GM12878 (cell line): ENCODE measurements around the gene RNF113B. TPM values are rescaled to one million over a fixed set of nuclear protein-coding genes. Genes with fewer than 3 reads are reported as not detected.

Experiments
- CBX3 ChIP-seq: fragments of 200-600 bp; sonication (generic); IDR thresholded peaks from 2 replicates; pipeline ENCODE4 v1.6.1; 2016; ENCODE audit warnings: low read depth, borderline replicate concordance
- CUX1 ChIP-seq: IDR thresholded peaks from 2 replicates; pipeline ENCODE4 v1.6.1; 2012; ENCODE audit warnings: improper control_type of control experiment, low read depth, low read length; ENCODE audit not compliant: insufficient replicate concordance
- PAX5 ChIP-seq: IDR thresholded peaks from 2 replicates; pipeline ENCODE4 v1.6.1; 2011; ENCODE audit warnings: low read depth, low read length, borderline replicate concordance
- POLR2AphosphoS5 ChIP-seq: IDR thresholded peaks from 2 replicates; pipeline ENCODE4 v1.6.1; 2011; ENCODE audit warnings: mild to moderate bottlenecking, low read length, inconsistent platforms
- RELA ChIP-seq: fragments of 450-650 bp; IDR thresholded peaks from 2 replicates; pipeline ENCODE4 v1.8.0; 2014; ENCODE audit warnings: borderline replicate concordance; ENCODE audit not compliant: partially characterized antibody
- TARDBP ChIP-seq: IDR thresholded peaks from 2 replicates; pipeline ENCODE4 v1.6.1; 2016; ENCODE audit warnings: borderline replicate concordance
- USF2 ChIP-seq: IDR thresholded peaks from 2 replicates; pipeline ENCODE4 v1.6.1; 2011; ENCODE audit warnings: low read depth, low read length, improper control_type of control experiment, borderline replicate concordance
- ZBTB4 ChIP-seq: fragments of 450-650 bp; formaldehyde crosslinking; IDR thresholded peaks from 2 replicates; pipeline ENCODE4 v1.4.0; 2022; ENCODE audit warnings: mild to moderate bottlenecking, moderate library complexity
- ZNF592 ChIP-seq: fragments of 450-650 bp; IDR thresholded peaks from 2 replicates; pipeline ENCODE4 v1.6.1; 2017; ENCODE audit warnings: mild to moderate bottlenecking, moderate library complexity
- polyA plus RNA-seq, 11 experiments: library from polyadenylated mRNA; depleted of rRNA in 4 of 11; unstranded in 6 of 11; stranded (reverse) in 5 of 11; fragments of >200 nt; fragmentation: Nextera tagmentation in 4 of 11; fragmentation: Illumina TruSeq in 1 of 11; extraction: Ambion mirVana in 4 of 11; extraction: Trizol in 1 of 11; gene quantifications; 1 replicate in 1 of 11; 2 replicates in 10 of 11; pipeline versions ENCODE4 v1.2.1 to v1.2.3, GENCODE V29; 2011 to 2016; ENCODE audit warnings: inconsistent platforms in 2 of 11, missing spikeins in 2 of 11, low read depth in 1 of 11
- total RNA-seq, 4 experiments: library from RNA; depleted of rRNA in 3 of 4; stranded (reverse); fragments of >200 nt in 3 of 4; fragmentation: Illumina TruSeq in 1 of 4; extraction: Trizol in 1 of 4; gene quantifications; 2 replicates each; pipeline versions ENCODE4 v1.2.1 to v1.2.3, GENCODE V29; 2013 to 2021

RNF113B gene
- total and polyA plus RNA-seq, 10 of the 15 experiments (the other 5 are each of a cell fraction or from before 2014, with no cell fraction given): not detected

GRCh38 chr13:98217597-98217996, 40.5 kb upstream of the RNF113B start (continued):
- TF ChIP-seq CUX1 (no peak), CBX3 (no peak), POLR2AphosphoS5 (no peak), ZNF592 (no peak), ZBTB4 (CRISPR knock-in tag) (no peak), TARDBP (no peak), PAX5 (no peak), USF2 (no peak), RELA (no peak)
